Astrocyte (in vitro differentiated cells and primary cell): ENCODE results near the gene PRDM11. TPM values are rescaled to one million over a fixed set of nuclear protein-coding genes. Genes with fewer than 3 reads are reported as not detected.

Experiments
- DNase-seq: peaks from one replicate; pipeline ENCODE4 v3.0.0-alpha.2; 2010; ENCODE audit warnings: low read depth
- FAIRE-seq: peaks from 2 replicates; lab custom pipeline; 2011; peaks lifted over from hg19 to GRCh38; lab: Jason Lieb, UNC
- H2AFZ ChIP-seq: 2 replicates; pipeline ENCODE4 v1.6.0; 2012; ENCODE audit warnings: low read depth, low read length, inconsistent platforms
- H3K27ac ChIP-seq: 2 replicates; pipeline ENCODE4 v1.5.1; 2011; ENCODE audit warnings: low read depth, low read length, inconsistent platforms
- H3K27me3 ChIP-seq: 2 replicates; pipeline ENCODE4 v1.6.0; 2011; ENCODE audit warnings: low read length, inconsistent platforms; ENCODE audit not compliant: insufficient read depth
- H3K36me3 ChIP-seq: 2 replicates; pipeline ENCODE4 v1.5.1; 2011; ENCODE audit warnings: low read length, inconsistent platforms; ENCODE audit not compliant: insufficient read depth
- H3K4me1 ChIP-seq: 2 replicates; pipeline ENCODE4 v1.5.1; 2011; ENCODE audit warnings: low read length, inconsistent platforms; ENCODE audit not compliant: insufficient read depth
- H3K4me2 ChIP-seq: 2 replicates; pipeline ENCODE4 v1.6.0; 2012; ENCODE audit warnings: low read length, inconsistent platforms
- H3K4me3 ChIP-seq: 2 replicates; pipeline ENCODE4 v1.5.1; 2011; ENCODE audit warnings: low read depth, mild to moderate bottlenecking, low read length, inconsistent platforms; ENCODE audit not compliant: insufficient read depth
- H3K79me2 ChIP-seq: 2 replicates; pipeline ENCODE4 v1.6.0; 2012; ENCODE audit warnings: mild to moderate bottlenecking, low read length, inconsistent platforms; ENCODE audit not compliant: insufficient read depth
- H3K9ac ChIP-seq: 2 replicates; pipeline ENCODE4 v1.6.0; 2012; ENCODE audit warnings: mild to moderate bottlenecking, low read length, inconsistent platforms
- H3K9me3 ChIP-seq: 2 replicates; pipeline ENCODE4 v1.5.1; 2012; ENCODE audit warnings: low read depth, mild to moderate bottlenecking, low read length, inconsistent platforms; ENCODE audit not compliant: insufficient read depth
- H4K20me1 ChIP-seq: 2 replicates; pipeline ENCODE4 v1.6.0; 2012; ENCODE audit warnings: low read length, inconsistent platforms; ENCODE audit not compliant: insufficient read depth
- H3K27ac Mint-ChIP-seq: one replicate; pipeline ENCODE4 v1.8.0; 2021; ENCODE audit warnings: mild to moderate bottlenecking, mixed read lengths; ENCODE audit not compliant: unreplicated experiment
- H3K27me3 Mint-ChIP-seq: one replicate; pipeline ENCODE4 v1.8.0; 2021; ENCODE audit warnings: low read depth, mixed read lengths; ENCODE audit not compliant: unreplicated experiment
- H3K36me3 Mint-ChIP-seq: one replicate; pipeline ENCODE4 v1.8.0; 2021; ENCODE audit warnings: low read depth, mixed read lengths; ENCODE audit not compliant: unreplicated experiment
- H3K4me1 Mint-ChIP-seq: one replicate; pipeline ENCODE4 v1.8.0; 2021; ENCODE audit warnings: low read depth, mixed read lengths; ENCODE audit not compliant: unreplicated experiment
- H3K4me3 Mint-ChIP-seq: one replicate; pipeline ENCODE4 v1.8.0; 2021; ENCODE audit warnings: mild to moderate bottlenecking, moderate library complexity, mixed read lengths; ENCODE audit not compliant: unreplicated experiment
- H3K9me3 Mint-ChIP-seq: one replicate; pipeline ENCODE4 v1.8.0; 2021; ENCODE audit warnings: mild to moderate bottlenecking, mixed read lengths; ENCODE audit not compliant: unreplicated experiment
- CTCF ChIP-seq: IDR thresholded peaks from 2 replicates; pipeline ENCODE4 v1.5.1; 2011; ENCODE audit warnings: low read depth, mild to moderate bottlenecking, inconsistent platforms, low read length, moderate library complexity; ENCODE audit not compliant: insufficient read depth
- EZH2 ChIP-seq: IDR thresholded peaks from 2 replicates; pipeline ENCODE4 v1.6.1; 2012; ENCODE audit warnings: mild to moderate bottlenecking, low read length, inconsistent platforms; ENCODE audit not compliant: insufficient read depth
- total RNA-seq: library from RNA; stranded (reverse); gene quantifications from 2 replicates; pipeline ENCODE4 v1.2.1, GENCODE V29; 2021

Gene PRDM11
- total RNA-seq, 1 donor from 2014 or later = 9.1 TPM

GRCh38 chr11:45176996-45177395 lies 30.6 kb downstream of the PRDM11 start:
- Histone ChIP-seq H2AFZ (no peak overlapping the region), H3K27ac (no peak overlapping the region), H3K36me3 (no peaks in the 10 kb centered on the region), H3K4me3 (no peak overlapping the region), H3K9me3 (no peaks in the 10 kb centered on the region), H3K9ac (no peak overlapping the region), H3K4me2 (no peak overlapping the region), H3K4me1 (peaks cover 24% of the 10 kb centered on the region), H4K20me1 (peaks cover 5% of the 10 kb centered on the region), H3K27me3 (no peaks in the 10 kb centered on the region), H3K79me2 (no peaks in the 10 kb centered on the region)
- TF ChIP-seq CTCF (no peak), EZH2 (no peak)
- FAIRE-seq = no peak
- Mint-ChIP-seq H3K27ac (no peak overlapping the region), H3K4me1 (peaks cover 11% of the 10 kb centered on the region), H3K9me3 (no peaks in the 10 kb centered on the region), H3K4me3 (no peak overlapping the region), H3K36me3 (no peaks in the 10 kb centered on the region), H3K27me3 (peaks cover 2% of the 10 kb centered on the region)
- DNase-seq = no peak

GRCh38 chr11:45178223-45178622 lies 31.8 kb downstream of the PRDM11 start:
- Histone ChIP-seq H3K27ac (no peak overlapping the region), H2AFZ (no peak overlapping the region), H3K36me3 (no peaks in the 10 kb centered on the region), H3K9me3 (no peaks in the 10 kb centered on the region), H3K4me1 (peaks cover 24% of the 10 kb centered on the region), H3K4me3 (no peak overlapping the region), H3K4me2 (no peak overlapping the region), H3K79me2 (no peaks in the 10 kb centered on the region), H3K9ac (no peak overlapping the region), H4K20me1 (no peaks in the 10 kb centered on the region), H3K27me3 (no peaks in the 10 kb centered on the region)
- H3K27me3 Mint-ChIP-seq = peaks cover 2% of the 10 kb centered on the region
- DNase-seq (no peak), FAIRE-seq (no peak)
- H3K27ac Mint-ChIP-seq = no peak overlapping the region
- no peak for TF ChIP-seq CTCF
- no peak for TF ChIP-seq EZH2
- H3K36me3 Mint-ChIP-seq = no peaks in the 10 kb centered on the region
- H3K4me1 Mint-ChIP-seq = peaks cover 11% of the 10 kb centered on the region
- no peak overlapping the region for H3K4me3 Mint-ChIP-seq
- no peaks in the 10 kb centered on the region for H3K9me3 Mint-ChIP-seq

GRCh38 chr11:45178890-45179671 lies 32.6 kb downstream of the PRDM11 start:
- H3K9me3 ChIP-seq = no peaks in the 10 kb centered on the region
- FAIRE-seq (no peak), DNase-seq (peak; percentile 84)
- TF ChIP-seq CTCF (no peak), EZH2 (no peak)
- no peaks in the 10 kb centered on the region for H3K79me2 ChIP-seq
- H3K4me2 ChIP-seq = peak overlapping the region; percentile 83
- H3K27ac ChIP-seq = peak overlapping the region; percentile 75
- Mint-ChIP-seq H3K27me3 (peaks cover 2% of the 10 kb centered on the region), H3K4me1 (peaks cover 11% of the 10 kb centered on the region), H3K4me3 (peak overlapping the region; percentile 80), H3K27ac (peak overlapping the region; percentile 90), H3K9me3 (no peaks in the 10 kb centered on the region), H3K36me3 (no peaks in the 10 kb centered on the region)
- no peaks in the 10 kb centered on the region for H4K20me1 ChIP-seq
- H3K4me1 ChIP-seq = peaks cover 24% of the 10 kb centered on the region
- no peak overlapping the region for H2AFZ ChIP-seq
- peak overlapping the region; percentile 69 for H3K9ac ChIP-seq
- H3K27me3 ChIP-seq = no peaks in the 10 kb centered on the region
- H3K36me3 ChIP-seq = no peaks in the 10 kb centered on the region
- H3K4me3 ChIP-seq = no peak overlapping the region
